Measurements from ENCODE around the gene CAPN12.
A peak's percentile ranks its signal among the peaks of the same experiment; 100 is the strongest.

The CAPN12 gene

GRCh38 chr19:38737281-38737865, 6.9 kb downstream of the CAPN12 start:
- DNase-seq = no peak

- DNase-seq = peak; percentile 69
These were observed 7.6 kb downstream of the CAPN12 start for GRCh38 chr19:38736413-38737280.

GRCh38 chr19:38736036-38736412, 8.2 kb downstream of the CAPN12 start:
- DNase-seq = peak; percentile 58

- DNase-seq = peak; percentile 27
These were observed 9.0 kb downstream of the CAPN12 start for GRCh38 chr19:38735257-38735686.

GRCh38 chr19:38734426-38735256, 9.6 kb downstream of the CAPN12 start:
- no peak for DNase-seq

GRCh38 chr19:38734176-38734425, 10.2 kb downstream of the CAPN12 start:
- no peak for DNase-seq

GRCh38 chr19:38733493-38734175, 10.6 kb downstream of the CAPN12 start:
- no peak for DNase-seq

- DNase-seq = no peak
These were observed 11.1 kb downstream of the CAPN12 start for GRCh38 chr19:38733241-38733492.

GRCh38 chr19:38731654-38732301, 12.5 kb downstream of the CAPN12 start:
- DNase-seq = no peak

GRCh38 chr19:38730731-38731589, 13.3 kb downstream of the CAPN12 start:
- no peak for DNase-seq

- no peak for DNase-seq
These were observed 13.9 kb downstream of the CAPN12 start for GRCh38 chr19:38730470-38730730.

GRCh38 chr19:38729653-38730469, 14.4 kb downstream of the CAPN12 start:
- peak; percentile 76 for DNase-seq

- DNase-seq = no peak
These were observed 15.3 kb downstream of the CAPN12 start for GRCh38 chr19:38728752-38729541.

- DNase-seq = no peak
These were observed 16.2 kb downstream of the CAPN12 start for GRCh38 chr19:38727868-38728660.

GRCh38 chr19:38727306-38727867, 16.9 kb downstream of the CAPN12 start:
- no peak for DNase-seq

- peak; percentile 53 for DNase-seq
These were observed 17.4 kb downstream of the CAPN12 start for GRCh38 chr19:38726761-38727301.

GRCh38 chr19:38726284-38726673, 18.0 kb downstream of the CAPN12 start:
- no peak for DNase-seq

- no peak for DNase-seq
These were observed 18.6 kb downstream of the CAPN12 start for GRCh38 chr19:38725469-38726283.

All from CD4-positive, alpha-beta T cell treated with Interferon gamma for 1 hour (primary cell).